ENCODE measurements around the gene THSD4.
"Not testable (repeated sequence)": the region's sequence is repeated elsewhere in the genome, so short reads cannot be mapped to it uniquely, and the experiment has no call there.

THSD4 gene

GRCh38 chr15:71121442-71121841 is 6.2 kb downstream of the THSD4 start:
- DNase-seq (ENCODE audit: low read depth in 2 of 2) = no peak

GRCh38 chr15:71124937-71125790 is 9.9 kb downstream of the THSD4 start:
- no peak for DNase-seq (ENCODE audit: low read depth in 2 of 2)

- DNase-seq (ENCODE audit: low read depth in 2 of 2) = no peak
Observed at GRCh38 chr15:71125831-71126450, 10.7 kb downstream of the THSD4 start.

- no peak for DNase-seq (ENCODE audit: low read depth in 2 of 2)
Observed at GRCh38 chr15:71127083-71127482, 11.8 kb downstream of the THSD4 start.

GRCh38 chr15:71128159-71128558 is 12.9 kb downstream of the THSD4 start:
- DNase-seq (ENCODE audit: low read depth in 2 of 2) = not testable (repeated sequence)

- DNase-seq (ENCODE audit: low read depth in 2 of 2) = no peak
Observed at GRCh38 chr15:71128939-71129562, 13.8 kb downstream of the THSD4 start.

GRCh38 chr15:71129669-71130068 is 14.4 kb downstream of the THSD4 start:
- no peak for DNase-seq (ENCODE audit: low read depth in 2 of 2)

GRCh38 chr15:71131601-71132362 is 16.5 kb downstream of the THSD4 start:
- DNase-seq (ENCODE audit: low read depth in 2 of 2) = no peak

- DNase-seq (ENCODE audit: low read depth in 2 of 2) = no peak
Observed at GRCh38 chr15:71133747-71134472, 18.6 kb downstream of the THSD4 start.

- DNase-seq (ENCODE audit: low read depth in 2 of 2) = no peak
Observed at GRCh38 chr15:71136159-71136783, 21.0 kb downstream of the THSD4 start.

- no peak for DNase-seq (ENCODE audit: low read depth in 2 of 2)
Observed at GRCh38 chr15:71136793-71137518, 21.7 kb downstream of the THSD4 start.

GRCh38 chr15:71138473-71138872 is 23.2 kb downstream of the THSD4 start:
- DNase-seq (ENCODE audit: low read depth in 2 of 2) = no peak

- no peak for DNase-seq (ENCODE audit: low read depth in 2 of 2)
Observed at GRCh38 chr15:71139241-71139640, 24.0 kb downstream of the THSD4 start.

GRCh38 chr15:71141572-71141971 is 26.3 kb downstream of the THSD4 start:
- DNase-seq (ENCODE audit: low read depth in 2 of 2) = no peak

GRCh38 chr15:71142780-71143179 is 27.5 kb downstream of the THSD4 start:
- DNase-seq (ENCODE audit: low read depth in 2 of 2) = no peak

GRCh38 chr15:71143373-71144310 is 28.4 kb downstream of the THSD4 start:
- DNase-seq (ENCODE audit: low read depth in 2 of 2) = no peak

GRCh38 chr15:71145648-71146047 is 30.4 kb downstream of the THSD4 start:
- DNase-seq (ENCODE audit: low read depth in 2 of 2) = no peak

GRCh38 chr15:71146580-71146982 is 31.3 kb downstream of the THSD4 start:
- no peak for DNase-seq (ENCODE audit: low read depth in 2 of 2)

- DNase-seq (ENCODE audit: low read depth in 2 of 2) = no peak
Observed at GRCh38 chr15:71148048-71148447, 32.8 kb downstream of the THSD4 start.
